Measurements from ENCODE around the gene GSKIP. TPM values are rescaled to one million over a fixed set of nuclear protein-coding genes. Genes with fewer than 3 reads are reported as not detected.

The GSKIP gene
- total and polyA plus RNA-seq, 7 donors: 5.7 to 19.7 (median 7.2) TPM

DNA sequence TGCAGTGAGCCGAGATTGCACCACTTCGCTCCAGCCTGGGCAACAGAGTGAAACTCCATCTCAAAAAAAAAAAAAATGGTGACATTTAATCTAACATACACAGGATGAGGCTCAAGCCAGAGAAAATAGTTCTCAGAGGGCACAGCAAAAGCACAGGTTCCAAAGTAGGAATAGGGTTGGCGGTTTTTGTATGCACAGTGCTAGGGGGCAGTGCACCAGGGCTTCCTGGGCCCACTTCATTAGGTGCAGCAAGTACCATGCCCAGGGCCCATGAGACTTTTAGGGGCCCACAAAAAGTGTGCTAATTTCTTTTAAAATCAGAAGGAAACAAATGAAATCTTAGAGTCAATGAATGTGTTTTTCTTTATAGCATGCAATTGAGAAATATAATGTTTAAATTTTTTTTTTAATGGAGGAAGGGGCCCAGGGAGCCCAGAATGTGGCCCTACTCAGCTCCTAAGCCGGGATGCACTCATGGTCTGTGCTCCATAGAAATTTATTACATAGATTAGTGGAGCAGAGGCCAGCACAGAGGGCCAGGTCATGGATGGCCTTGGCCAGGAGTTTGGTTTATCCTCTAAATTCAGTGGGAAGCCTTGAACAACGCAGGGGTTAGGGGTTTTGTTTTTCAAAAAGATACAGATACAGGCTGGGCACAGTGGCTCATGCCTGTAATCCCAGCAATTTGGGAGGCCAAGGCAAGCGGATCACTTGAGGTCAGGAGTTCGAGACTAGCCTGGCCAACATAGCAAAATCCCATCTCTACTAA is 30.9 kb downstream of the GSKIP start:
- H3K27me3 ChIP-seq (ENCODE audit: insufficient read depth in 3 of 3, low read length in 2 of 3): no peaks in the 10 kb centered on the region
- intact Hi-C loops (cut with DNase I): no loop called here
- TF ChIP-seq, protein P1, sequence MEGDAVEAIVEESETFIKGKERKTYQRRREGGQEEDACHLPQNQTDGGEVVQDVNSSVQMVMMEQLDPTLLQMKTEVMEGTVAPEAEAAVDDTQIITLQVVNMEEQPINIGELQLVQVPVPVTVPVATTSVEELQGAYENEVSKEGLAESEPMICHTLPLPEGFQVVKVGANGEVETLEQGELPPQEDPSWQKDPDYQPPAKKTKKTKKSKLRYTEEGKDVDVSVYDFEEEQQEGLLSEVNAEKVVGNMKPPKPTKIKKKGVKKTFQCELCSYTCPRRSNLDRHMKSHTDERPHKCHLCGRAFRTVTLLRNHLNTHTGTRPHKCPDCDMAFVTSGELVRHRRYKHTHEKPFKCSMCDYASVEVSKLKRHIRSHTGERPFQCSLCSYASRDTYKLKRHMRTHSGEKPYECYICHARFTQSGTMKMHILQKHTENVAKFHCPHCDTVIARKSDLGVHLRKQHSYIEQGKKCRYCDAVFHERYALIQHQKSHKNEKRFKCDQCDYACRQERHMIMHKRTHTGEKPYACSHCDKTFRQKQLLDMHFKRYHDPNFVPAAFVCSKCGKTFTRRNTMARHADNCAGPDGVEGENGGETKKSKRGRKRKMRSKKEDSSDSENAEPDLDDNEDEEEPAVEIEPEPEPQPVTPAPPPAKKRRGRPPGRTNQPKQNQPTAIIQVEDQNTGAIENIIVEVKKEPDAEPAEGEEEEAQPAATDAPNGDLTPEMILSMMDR (IDR thresholded peaks at IDR 0.05): no peak
- no peaks in the 10 kb centered on the region for H3K36me3 ChIP-seq (ENCODE audit: insufficient read depth in 1 of 2, low read depth in 1 of 2)
- no peaks in the 10 kb centered on the region for H3K9me3 ChIP-seq
- ATAC-seq: no peak
- H3K27ac ChIP-seq: no peak overlapping the region
- H3K4me1 ChIP-seq: peaks cover 7% of the 10 kb centered on the region
- WGBS, 3 donors: 83 to 86% (median 84%) methylated on average over 7 of the region's 7 CpGs
- no peak for DNase-seq
- H3K4me3 ChIP-seq: no peak overlapping the region

GRCh38 chr14:96398432-96398831 is 35.1 kb downstream of the GSKIP start:
- no peaks in the 10 kb centered on the region for H3K4me1 ChIP-seq
- H3K27ac ChIP-seq: no peak overlapping the region
- intact Hi-C loops (cut with DNase I): no loop called here
- DNase-seq (no peak), ATAC-seq (no peak)
- TF ChIP-seq, protein P1 (IDR thresholded peaks at IDR 0.05): no peak
- H3K27me3 ChIP-seq (ENCODE audit: insufficient read depth in 3 of 3, low read length in 2 of 3): no peaks in the 10 kb centered on the region
- no peaks in the 10 kb centered on the region for H3K9me3 ChIP-seq
- H3K36me3 ChIP-seq (ENCODE audit: insufficient read depth in 1 of 2, low read depth in 1 of 2): no peaks in the 10 kb centered on the region
- no peak overlapping the region for H3K4me3 ChIP-seq
- 90 to 92% (median 91%) methylated on average over 8 of the region's 8 CpGs for WGBS, 3 donors

GRCh38 chr14:96398921-96399320 is 35.6 kb downstream of the GSKIP start:
- Histone ChIP-seq H3K36me3 (ENCODE audit: insufficient read depth in 1 of 2, low read depth in 1 of 2) (no peaks in the 10 kb centered on the region), H3K9me3 (no peaks in the 10 kb centered on the region), H3K27me3 (ENCODE audit: insufficient read depth in 3 of 3, low read length in 2 of 3) (no peaks in the 10 kb centered on the region), H3K27ac (no peak overlapping the region), H3K4me3 (no peak overlapping the region), H3K4me1 (no peaks in the 10 kb centered on the region)
- WGBS, 3 donors: 74 to 90% (median 84%) methylated on average over 5 of the region's 5 CpGs
- ATAC-seq (no peak), DNase-seq (no peak)
- intact Hi-C loops (cut with DNase I): no loop called here
- TF ChIP-seq, protein P1 (IDR thresholded peaks at IDR 0.05): no peak

DNA sequence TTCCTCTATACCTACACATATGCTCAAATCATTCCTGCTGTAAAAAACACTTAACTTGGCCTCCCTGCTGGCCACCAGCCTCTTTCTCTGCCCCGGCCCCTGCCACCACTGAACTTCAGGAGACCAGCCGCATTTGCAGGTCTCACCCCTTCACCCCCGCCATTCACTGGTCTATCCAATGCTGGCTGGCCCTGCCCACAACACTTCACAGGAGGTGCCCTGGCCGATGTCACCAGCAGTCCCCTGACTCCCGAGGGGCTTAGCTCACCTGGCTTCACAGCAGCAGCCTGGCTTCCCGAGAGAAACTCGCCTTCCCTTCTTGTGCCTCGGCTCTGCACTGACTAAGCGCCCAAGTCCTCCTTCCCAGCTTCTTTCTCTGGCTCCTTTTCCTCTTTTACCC is 36.1 kb downstream of the GSKIP start:
- ATAC-seq (no peak), DNase-seq (no peak)

More for the DNA sequence above, 36.1 kb downstream of the GSKIP start:
- no peaks in the 10 kb centered on the region for H3K4me1 ChIP-seq
- intact Hi-C loops (cut with DNase I): no loop called here
- H3K27ac ChIP-seq: no peak overlapping the region
- H3K36me3 ChIP-seq (ENCODE audit: insufficient read depth in 1 of 2, low read depth in 1 of 2): no peaks in the 10 kb centered on the region
- H3K4me3 ChIP-seq: no peak overlapping the region
- 74 to 77% (median 74%) methylated on average over 9 of the region's 9 CpGs for WGBS, 3 donors
- TF ChIP-seq, protein P1 (IDR thresholded peaks at IDR 0.05): no peak
- H3K27me3 ChIP-seq (ENCODE audit: insufficient read depth in 3 of 3, low read length in 2 of 3): no peaks in the 10 kb centered on the region
- H3K9me3 ChIP-seq: no peaks in the 10 kb centered on the region
